MM.1S (cell line): ENCODE results near the gene PNPLA7.

Experiments
- DNase-seq: peaks from one replicate; pipeline ENCODE4 v3.0.0-alpha.2; 2015
- H2AFZ ChIP-seq: fragments of 300-600 bp; sonication (generic); 2 replicates; pipeline ENCODE4 v1.6.0; 2016; ENCODE audit warnings: antibody characterized with exemption, low read length
- H3F3A ChIP-seq: fragments of 300-600 bp; sonication (generic); 2 replicates; pipeline ENCODE4 v1.6.1; 2016; ENCODE audit warnings: mild to moderate bottlenecking, antibody characterized with exemption, low read length, moderate library complexity, mixed read lengths; ENCODE audit not compliant: insufficient read depth
- H3K27ac ChIP-seq: fragments of 300-600 bp; sonication (generic); 2 replicates; pipeline ENCODE4 v1.5.1; 2016; ENCODE audit warnings: mild to moderate bottlenecking, low read length
- H3K27me3 ChIP-seq: fragments of 300-600 bp; sonication (generic); replicated peaks from 2 replicates; pipeline ENCODE4 v1.6.0; 2016; ENCODE audit warnings: low read length; ENCODE audit not compliant: insufficient read depth
- H3K36me3 ChIP-seq: fragments of 300-600 bp; sonication (generic); replicated peaks from 2 replicates; pipeline ENCODE4 v1.6.1; 2016; ENCODE audit warnings: mild to moderate bottlenecking, low read length, mixed read lengths; ENCODE audit not compliant: insufficient read depth
- H3K4me1 ChIP-seq: fragments of 300-600 bp; sonication (generic); 2 replicates; pipeline ENCODE4 v1.6.1; 2016; ENCODE audit warnings: low read length, mixed read lengths
- H3K4me2 ChIP-seq: fragments of 300-600 bp; sonication (generic); 2 replicates; pipeline ENCODE4 v1.6.0; 2016; ENCODE audit warnings: low read depth, low read length
- H3K4me3 ChIP-seq: fragments of 300-600 bp; sonication (generic); 2 replicates; pipeline ENCODE4 v1.5.1; 2016; ENCODE audit warnings: low read length, mixed read lengths
- H3K79me2 ChIP-seq: fragments of 300-600 bp; sonication (generic); 2 replicates; pipeline ENCODE4 v1.6.1; 2016; ENCODE audit warnings: mixed run types, low read length, mixed read lengths
- H3K9ac ChIP-seq: fragments of 300-600 bp; sonication (generic); 2 replicates; pipeline ENCODE4 v1.6.1; 2016; ENCODE audit warnings: low read length, mixed read lengths
- H3K9me2 ChIP-seq: fragments of 300-600 bp; sonication (generic); replicated peaks from 2 replicates; pipeline ENCODE4 v1.6.1; 2016; ENCODE audit warnings: mild to moderate bottlenecking, low read length, mixed read lengths; ENCODE audit not compliant: insufficient read depth
- H3K9me3 ChIP-seq: fragments of 300-600 bp; sonication (generic); replicated peaks from 2 replicates; pipeline ENCODE4 v1.6.1; 2016; ENCODE audit warnings: mild to moderate bottlenecking, low read length, mixed read lengths; ENCODE audit not compliant: insufficient read depth
- H4K20me1 ChIP-seq: fragments of 300-600 bp; sonication (generic); 2 replicates; pipeline ENCODE4 v1.6.1; 2016; ENCODE audit warnings: mild to moderate bottlenecking, low read length, moderate library complexity, mixed read lengths; ENCODE audit not compliant: insufficient read depth
- EZH2 ChIP-seq: fragments of 300-600 bp; sonication (generic); optimal IDR thresholded peaks from 2 replicates; pipeline ENCODE3; 2017; ENCODE audit warnings: low read depth, mild to moderate bottlenecking, antibody characterized with exemption, low read length, mixed read lengths
- EZH2phosphoT487 ChIP-seq: fragments of 300-600 bp; sonication (generic); IDR thresholded peaks from 2 replicates; pipeline ENCODE4 v1.6.1; 2018; ENCODE audit warnings: antibody characterized with exemption, low read length
- TF ChIP-seq, protein P1 (sequence below): fragments of 300-600 bp; sonication (generic); IDR thresholded peaks from 2 replicates; pipeline ENCODE4 v1.5.1; 2016; ENCODE audit warnings: antibody characterized with exemption, low read length, mixed read lengths

Gene PNPLA7

GRCh38 chr9:137505421-137506140 is 44.6 kb downstream of the PNPLA7 start:
- Histone ChIP-seq H3K9me3 (no peaks in the 10 kb centered on the region), H3K9me2 (no peaks in the 10 kb centered on the region), H3K27me3 (peaks cover 24% of the 10 kb centered on the region), H4K20me1 (no peaks in the 10 kb centered on the region), H3K4me1 (no peaks in the 10 kb centered on the region), H2AFZ (no peak overlapping the region), H3K79me2 (no peaks in the 10 kb centered on the region), H3K4me3 (no peak overlapping the region), H3F3A (no peaks in the 10 kb centered on the region), H3K36me3 (no peaks in the 10 kb centered on the region), H3K4me2 (no peak overlapping the region), H3K27ac (no peak overlapping the region), H3K9ac (no peak overlapping the region)
- no peak for TF ChIP-seq EZH2
- TF ChIP-seq, protein P1, sequence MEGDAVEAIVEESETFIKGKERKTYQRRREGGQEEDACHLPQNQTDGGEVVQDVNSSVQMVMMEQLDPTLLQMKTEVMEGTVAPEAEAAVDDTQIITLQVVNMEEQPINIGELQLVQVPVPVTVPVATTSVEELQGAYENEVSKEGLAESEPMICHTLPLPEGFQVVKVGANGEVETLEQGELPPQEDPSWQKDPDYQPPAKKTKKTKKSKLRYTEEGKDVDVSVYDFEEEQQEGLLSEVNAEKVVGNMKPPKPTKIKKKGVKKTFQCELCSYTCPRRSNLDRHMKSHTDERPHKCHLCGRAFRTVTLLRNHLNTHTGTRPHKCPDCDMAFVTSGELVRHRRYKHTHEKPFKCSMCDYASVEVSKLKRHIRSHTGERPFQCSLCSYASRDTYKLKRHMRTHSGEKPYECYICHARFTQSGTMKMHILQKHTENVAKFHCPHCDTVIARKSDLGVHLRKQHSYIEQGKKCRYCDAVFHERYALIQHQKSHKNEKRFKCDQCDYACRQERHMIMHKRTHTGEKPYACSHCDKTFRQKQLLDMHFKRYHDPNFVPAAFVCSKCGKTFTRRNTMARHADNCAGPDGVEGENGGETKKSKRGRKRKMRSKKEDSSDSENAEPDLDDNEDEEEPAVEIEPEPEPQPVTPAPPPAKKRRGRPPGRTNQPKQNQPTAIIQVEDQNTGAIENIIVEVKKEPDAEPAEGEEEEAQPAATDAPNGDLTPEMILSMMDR, result no peak
- no peak for TF ChIP-seq EZH2phosphoT487
- DNase-seq, result no peak

GRCh38 chr9:137504432-137504777 is 45.8 kb downstream of the PNPLA7 start:
- Histone ChIP-seq H3K4me2 (no peak overlapping the region), H3F3A (no peaks in the 10 kb centered on the region), H3K27ac (no peak overlapping the region), H3K4me3 (no peak overlapping the region), H3K4me1 (no peaks in the 10 kb centered on the region), H3K9me2 (no peaks in the 10 kb centered on the region), H3K79me2 (no peaks in the 10 kb centered on the region), H4K20me1 (no peaks in the 10 kb centered on the region), H3K36me3 (no peaks in the 10 kb centered on the region), H3K9ac (no peak overlapping the region), H3K9me3 (no peaks in the 10 kb centered on the region), H3K27me3 (peaks cover 34% of the 10 kb centered on the region), H2AFZ (no peak overlapping the region)
- TF ChIP-seq EZH2phosphoT487, result no peak
- TF ChIP-seq, protein P1, result no peak
- TF ChIP-seq EZH2, result no peak
- DNase-seq, result no peak

DNA sequence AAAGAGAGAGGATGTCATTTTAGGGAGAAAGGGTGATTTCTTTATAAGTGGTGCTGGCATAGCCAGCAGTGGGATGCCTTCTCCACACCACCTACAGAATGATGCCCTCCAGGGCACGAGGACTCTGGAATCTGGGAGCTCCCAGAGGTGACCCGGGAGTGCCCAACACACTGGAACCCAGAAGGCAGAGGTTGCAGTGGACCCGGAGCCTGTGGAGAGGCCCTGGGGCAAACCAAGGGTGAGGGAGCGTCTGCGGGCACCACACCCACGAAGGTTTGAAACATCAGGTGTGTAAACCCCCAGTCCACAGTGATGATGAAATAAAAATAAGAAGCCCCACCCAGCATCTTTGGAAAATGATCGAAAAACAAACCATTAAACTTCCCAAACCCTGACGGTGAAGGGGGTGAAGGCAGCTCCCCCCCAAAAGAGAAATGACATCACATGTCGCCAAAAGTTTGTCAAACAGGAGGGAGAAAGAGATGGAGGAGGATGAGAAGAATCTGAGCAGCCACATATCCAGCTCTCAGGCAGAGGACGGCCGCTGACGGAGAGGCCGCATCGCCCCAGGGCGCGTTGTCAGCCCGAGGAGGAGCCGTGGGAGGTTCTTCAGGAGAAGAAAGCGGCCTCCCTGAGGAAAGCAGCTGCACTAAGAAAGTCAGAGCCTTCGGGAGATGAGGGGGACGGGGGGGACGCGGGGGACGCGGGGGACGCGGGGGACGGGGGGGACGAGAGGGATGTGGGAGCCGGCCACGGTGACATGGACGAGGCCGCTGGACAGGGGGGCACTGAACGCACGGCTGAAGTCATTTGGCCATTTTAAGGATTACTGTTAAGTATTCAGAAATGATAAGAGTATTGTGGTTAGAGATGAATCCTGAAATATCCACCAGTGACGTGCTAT is 47.9 kb downstream of the PNPLA7 start:
- H3F3A ChIP-seq, result no peaks in the 10 kb centered on the region
- no peak overlapping the region for H2AFZ ChIP-seq
- no peaks in the 10 kb centered on the region for H3K9me3 ChIP-seq
- no peak overlapping the region for H3K27ac ChIP-seq
- H4K20me1 ChIP-seq, result no peaks in the 10 kb centered on the region
- no peaks in the 10 kb centered on the region for H3K9me2 ChIP-seq
- no peak overlapping the region for H3K9ac ChIP-seq
- H3K4me1 ChIP-seq, result no peaks in the 10 kb centered on the region
- no peak for DNase-seq
- TF ChIP-seq, protein P1, result no peak
- TF ChIP-seq EZH2phosphoT487, result no peak
- TF ChIP-seq EZH2, result no peak
- H3K36me3 ChIP-seq, result no peaks in the 10 kb centered on the region
- peaks cover 52% of the 10 kb centered on the region for H3K27me3 ChIP-seq
- H3K4me2 ChIP-seq, result no peak overlapping the region
- H3K4me3 ChIP-seq, result no peak overlapping the region
- no peaks in the 10 kb centered on the region for H3K79me2 ChIP-seq
